ENCODE results near the gene TCAIM.
"Not testable (repeated sequence)": the region's sequence is repeated elsewhere in the genome, so short reads cannot be mapped to it uniquely, and the experiment has no call there.

GRCh38 chr3:44418118-44418517 is 79.6 kb downstream of the TCAIM start:
- TF ChIP-seq CTCF, POLR2AphosphoS5, POLR2A (IDR thresholded peaks at IDR 0.05): not testable (repeated sequence)

Data from prostate gland (tissue), 2 donors.